GM18508 (cell line): ENCODE results near the gene CBS.
"Not testable (repeated sequence)": the region's sequence is repeated elsewhere in the genome, so short reads cannot be mapped to it uniquely, and the experiment has no call there.

Experiments
- ATAC-seq: cut with Tn5 transposase; IDR thresholded peaks from one replicate; pipeline ENCODE4 v1.9.1; 2021; ENCODE audit warnings: moderate number of reproducible peaks; ENCODE audit not compliant: insufficient read depth, unreplicated experiment

The CBS gene

DNA sequence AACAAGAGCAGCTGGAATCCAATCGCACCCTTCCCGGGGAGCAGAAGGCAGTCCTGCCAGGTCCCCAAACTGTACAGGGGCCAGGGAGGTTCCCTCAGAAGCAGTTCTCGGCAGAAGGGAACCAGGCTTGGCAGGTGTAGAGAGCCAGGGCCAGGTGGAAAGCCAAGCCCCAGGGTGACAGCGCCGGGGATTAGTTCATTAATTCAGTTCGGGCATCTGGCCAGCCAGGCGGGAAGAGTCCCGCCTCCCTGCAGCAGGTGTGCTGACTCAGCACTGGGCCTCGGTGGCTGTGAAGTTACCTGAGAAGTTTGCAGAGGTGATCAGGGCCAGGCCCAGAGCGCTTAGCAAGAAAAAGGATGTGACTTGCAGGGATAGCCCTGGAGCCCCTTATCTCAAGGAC, 6.0 kb downstream of the CBS start:
- ATAC-seq, result not testable (repeated sequence)

DNA sequence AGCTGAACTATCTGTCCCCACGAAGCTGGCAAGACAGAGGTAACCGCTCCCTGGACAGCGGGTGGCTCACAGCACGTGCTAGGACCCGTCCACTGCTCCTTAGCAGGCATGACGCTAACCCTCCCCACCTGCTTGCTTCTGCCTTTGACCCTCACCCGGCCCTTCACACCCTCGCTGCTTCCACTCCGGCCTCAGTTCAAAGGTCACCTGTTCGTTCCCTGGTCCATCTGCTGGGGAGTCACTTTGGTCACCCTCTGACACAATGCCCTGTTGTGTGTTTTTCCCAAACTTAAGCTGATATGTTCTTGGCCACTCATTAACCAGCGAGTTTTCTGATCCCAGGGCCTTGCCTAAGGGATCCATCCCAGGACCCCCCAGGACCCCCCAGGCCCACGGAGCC, 7.6 kb downstream of the CBS start:
- not testable (repeated sequence) for ATAC-seq

DNA sequence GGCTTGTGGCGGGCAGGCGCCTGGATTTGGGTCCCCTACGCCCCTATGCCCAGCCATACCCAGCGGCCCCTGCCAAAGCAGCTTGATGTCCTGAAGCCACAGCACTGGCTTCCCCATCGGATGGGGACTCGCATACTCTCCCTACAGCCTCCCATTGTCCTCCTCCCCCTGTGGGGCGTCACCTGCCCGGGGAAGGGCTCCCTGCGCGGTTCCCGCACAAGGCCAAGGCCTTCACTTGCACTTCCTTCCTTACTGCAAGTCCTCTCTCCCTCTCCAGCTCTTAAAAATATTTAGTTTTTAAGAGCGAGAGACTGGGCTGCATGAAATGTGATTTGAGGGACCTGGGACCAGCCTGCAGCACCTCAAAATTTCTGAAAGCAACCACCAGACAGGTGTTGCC, 8.9 kb downstream of the CBS start:
- ATAC-seq, result not testable (repeated sequence)

DNA sequence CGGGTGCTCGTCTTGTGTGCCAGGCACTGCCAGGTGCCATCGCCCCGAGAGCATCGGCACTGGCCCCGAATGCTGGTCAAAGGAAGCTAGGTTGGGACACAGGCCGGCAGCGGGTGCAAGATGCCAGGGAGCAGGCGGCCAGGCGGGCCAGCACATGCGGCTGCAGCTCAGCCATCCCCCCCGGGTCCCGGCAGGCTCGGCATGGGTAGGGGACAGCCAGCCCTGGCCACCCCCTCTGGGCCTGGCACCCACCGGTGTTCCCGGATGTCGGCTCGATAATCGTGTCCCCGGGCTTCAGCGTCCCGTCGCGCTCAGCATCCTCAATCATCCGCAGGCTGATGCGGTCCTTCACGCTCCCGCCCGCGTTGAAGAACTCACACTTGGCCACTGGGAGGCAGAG, 9.6 kb downstream of the CBS start:
- ATAC-seq, result not testable (repeated sequence)

DNA sequence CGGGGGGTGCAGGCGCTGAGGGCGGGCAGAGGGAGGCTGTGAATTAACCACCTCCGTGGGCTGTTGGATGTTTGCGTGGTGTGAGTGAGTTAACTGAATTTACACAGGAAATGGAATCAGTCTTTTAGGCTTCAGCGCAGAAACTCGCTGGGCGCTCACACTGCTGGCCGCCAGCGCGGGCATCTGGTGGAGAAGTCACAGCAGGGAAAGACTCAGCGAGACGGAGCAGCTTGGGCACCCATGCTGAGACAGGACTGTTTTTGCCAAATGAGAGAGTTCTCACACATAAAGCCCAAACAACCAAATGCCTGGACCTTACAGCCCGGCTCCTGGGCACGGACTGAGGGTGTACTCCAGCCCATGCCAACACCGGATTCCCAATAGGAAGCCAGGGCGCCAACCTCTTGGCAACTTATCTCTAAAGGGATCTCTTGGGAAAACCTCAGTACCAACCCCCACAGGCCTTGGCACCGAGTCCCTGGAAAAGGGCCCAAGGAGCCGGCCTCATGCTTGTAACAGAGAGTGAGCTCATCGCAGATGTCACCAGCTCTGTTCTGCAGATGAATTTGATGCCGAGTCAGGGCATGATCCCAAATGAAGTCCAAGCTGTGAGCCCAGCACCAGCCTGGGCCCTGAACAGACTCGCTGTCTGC, 11.2 kb downstream of the CBS start:
- not testable (repeated sequence) for ATAC-seq

DNA sequence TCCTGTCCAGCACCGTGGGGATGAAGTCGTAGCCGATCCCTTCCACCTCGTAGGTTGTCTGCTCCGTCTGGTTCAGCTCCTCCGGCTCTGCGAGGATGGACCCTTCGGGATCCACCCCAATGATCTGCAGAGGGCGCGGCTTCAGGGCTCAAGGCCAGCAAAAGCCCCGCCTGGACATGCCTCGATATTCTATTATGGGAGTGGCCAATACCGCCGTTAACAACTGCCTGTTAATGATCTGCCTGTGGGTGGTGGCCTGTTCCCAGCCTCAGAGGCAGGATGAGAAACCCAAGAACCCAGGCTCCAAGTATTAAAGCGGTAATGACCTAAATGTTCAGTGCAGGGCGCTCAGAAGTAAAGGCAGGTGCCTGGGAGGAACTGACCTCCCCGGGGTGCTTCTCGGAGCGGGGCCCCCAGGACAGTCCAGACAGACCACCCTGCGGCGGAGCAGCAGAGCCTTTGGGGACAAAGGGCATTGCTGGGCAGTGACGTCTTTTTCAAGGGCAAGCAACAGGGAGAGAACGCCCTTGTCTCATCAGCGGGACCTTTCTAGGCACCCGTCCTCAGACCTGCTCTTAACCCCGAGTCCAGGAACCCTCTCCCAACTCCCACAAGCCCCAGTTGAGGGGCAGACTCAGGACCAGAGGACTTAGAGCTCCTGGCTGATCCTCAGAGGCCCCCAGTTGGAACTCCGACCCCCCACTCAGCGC, 12.5 kb downstream of the CBS start:
- not testable (repeated sequence) for ATAC-seq

DNA sequence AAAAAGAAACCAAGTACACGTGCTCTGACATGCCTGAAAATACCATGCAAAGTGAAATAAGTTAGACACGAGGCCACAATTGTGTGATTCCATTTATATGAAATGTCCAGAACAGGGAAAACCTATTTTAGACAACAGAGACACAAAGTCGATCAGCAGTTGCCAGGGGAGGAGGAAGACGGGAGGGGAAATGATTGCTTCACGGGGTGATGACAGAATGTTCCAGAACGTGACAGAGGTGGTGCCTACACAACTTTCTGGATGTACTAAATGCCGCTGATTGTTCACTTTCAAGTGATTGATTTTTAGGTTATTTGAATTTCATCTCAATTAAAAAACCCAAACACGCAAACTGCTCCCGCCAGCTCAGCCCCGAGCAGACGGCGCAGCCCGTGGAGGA, 22.5 kb downstream of the CBS start:
- ATAC-seq, result not testable (repeated sequence)

DNA sequence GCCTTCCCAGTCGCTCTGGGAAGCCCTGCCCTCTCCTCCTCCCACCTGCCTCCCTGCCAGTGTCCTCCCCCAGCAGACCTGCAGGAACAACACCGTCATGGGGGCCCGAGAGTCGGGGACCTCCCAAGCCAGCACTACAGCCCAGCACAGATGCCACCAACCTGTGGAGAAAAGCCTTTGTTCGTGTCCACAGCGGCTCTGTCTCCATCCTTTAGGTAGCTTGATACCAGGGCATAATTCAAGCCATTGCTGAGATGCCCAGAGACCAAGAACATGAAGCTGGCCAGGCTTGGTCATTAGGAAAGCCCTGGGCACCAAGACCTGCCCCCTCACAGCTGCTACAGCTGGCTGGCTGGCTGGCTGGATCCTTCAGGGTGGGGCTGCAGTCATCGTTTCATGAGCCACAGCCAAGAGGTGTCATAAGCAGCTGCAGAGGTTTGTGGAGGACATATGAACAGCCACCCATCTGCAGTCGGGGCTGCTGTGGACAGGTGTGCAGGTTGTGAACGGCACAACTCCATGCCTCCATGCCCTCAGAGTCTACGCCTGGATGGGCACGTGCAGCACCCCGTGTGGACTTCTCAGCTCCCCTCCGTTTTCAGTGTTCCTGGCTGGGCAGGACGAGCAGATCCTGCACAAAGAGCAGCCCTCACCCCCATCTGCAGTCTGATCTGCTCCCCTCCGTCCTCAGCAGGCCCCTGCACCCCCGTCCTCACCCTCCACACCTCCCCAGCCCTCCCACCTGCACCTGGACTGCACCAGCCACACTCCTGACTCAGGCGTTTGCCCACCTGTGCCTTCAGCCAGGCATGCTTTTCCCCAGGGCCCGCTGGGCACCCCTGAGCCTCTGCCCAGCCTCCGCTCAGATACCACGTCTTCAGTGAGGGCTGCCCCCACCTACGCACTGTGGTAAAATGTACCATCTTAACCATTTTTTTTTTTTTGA, 29.5 kb downstream of the CBS start:
- ATAC-seq, result not testable (repeated sequence)

DNA sequence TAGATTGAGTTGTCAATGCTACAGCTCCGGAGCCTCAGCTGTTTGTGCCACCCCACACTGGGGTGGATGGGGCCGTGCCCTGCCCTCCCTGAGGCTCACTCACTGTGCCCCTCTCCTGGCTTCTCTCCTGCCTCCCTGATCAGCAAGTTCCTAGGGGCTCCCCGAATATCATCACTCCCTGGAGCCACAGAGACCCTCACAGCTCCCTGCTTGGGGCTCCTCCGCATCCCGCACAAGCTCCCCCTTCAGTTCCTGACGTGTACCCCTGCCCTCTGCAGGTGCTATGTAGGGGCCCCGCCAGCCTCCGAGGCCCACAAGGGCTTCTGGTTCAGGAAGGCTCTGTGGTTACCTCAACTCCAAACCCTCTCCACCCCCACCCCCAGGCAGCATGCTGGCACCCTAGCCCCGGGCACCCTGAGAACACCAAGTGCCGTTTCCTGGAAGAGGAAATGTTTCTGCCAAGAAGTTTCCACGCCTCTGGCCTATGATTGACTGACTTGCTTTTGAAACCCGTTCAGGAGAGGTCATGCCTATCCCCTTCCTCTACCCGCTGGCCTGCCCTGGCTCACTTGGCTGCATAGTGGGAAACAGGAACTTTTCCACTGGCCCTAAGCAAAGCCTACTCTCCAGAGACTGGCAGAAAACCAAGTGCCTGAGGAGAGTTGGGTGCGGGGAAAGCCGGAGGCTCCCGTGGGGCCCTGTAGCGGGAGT, 30.3 kb downstream of the CBS start:
- ATAC-seq, result not testable (repeated sequence)

DNA sequence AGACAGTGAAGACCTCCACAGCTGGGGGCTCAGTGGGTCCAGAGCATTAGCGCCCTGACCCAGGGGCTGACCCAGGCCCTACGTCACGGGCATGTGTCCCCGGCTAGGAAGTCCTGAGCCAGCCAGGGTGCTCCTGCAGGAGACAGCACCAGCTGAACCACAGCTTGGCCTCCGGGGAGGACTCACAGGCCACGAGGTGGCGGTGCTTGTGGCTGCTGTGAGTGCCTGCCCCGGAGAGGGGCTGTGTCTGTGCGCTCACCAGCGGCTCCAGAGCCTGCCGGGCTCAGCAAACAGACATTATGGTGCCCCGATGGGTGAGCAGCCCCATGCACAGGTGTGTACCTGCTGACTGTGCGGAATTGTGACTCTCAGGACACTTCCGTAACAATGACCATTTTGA, 31.1 kb downstream of the CBS start:
- ATAC-seq, result not testable (repeated sequence)

DNA sequence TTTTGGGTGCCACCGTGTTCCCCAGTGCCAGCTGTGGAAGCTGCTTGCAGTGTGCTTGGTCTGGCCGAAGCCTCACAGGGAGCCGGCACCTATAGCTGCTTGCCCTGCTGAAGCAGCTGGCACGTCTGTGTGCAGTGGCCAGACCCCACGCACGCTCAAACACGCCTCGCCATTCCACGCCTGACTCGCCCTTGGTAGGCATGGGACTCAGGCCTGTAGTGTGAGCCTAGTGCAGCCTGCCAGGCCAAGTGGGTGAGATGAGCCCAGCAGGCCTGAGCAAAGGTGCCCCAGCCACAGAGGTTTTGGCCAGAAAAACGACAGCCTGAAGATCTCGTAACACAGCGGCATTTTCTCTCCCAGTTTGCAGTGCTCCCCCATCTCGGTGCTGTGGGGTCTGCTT, 32.3 kb downstream of the CBS start:
- not testable (repeated sequence) for ATAC-seq

DNA sequence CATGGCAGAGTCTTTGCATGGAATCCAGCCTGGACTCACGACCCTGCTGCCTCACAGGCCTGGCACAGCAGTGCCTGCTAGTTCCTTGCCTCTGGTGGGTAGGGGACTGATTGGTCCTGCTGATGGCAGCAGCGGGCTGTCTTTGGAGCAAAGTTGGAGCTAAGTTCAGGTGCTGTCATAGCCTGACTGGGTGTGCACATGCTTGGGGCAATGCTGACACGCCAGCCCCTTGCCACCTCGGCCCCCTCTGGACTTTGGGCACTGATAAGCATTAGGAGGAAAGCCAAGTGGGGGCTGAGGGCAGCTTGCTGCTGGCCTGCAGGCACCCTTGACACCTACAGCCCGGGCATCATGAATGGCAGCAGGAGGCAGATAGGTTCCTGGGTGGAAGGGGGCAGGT, 33.5 kb downstream of the CBS start:
- not testable (repeated sequence) for ATAC-seq

DNA sequence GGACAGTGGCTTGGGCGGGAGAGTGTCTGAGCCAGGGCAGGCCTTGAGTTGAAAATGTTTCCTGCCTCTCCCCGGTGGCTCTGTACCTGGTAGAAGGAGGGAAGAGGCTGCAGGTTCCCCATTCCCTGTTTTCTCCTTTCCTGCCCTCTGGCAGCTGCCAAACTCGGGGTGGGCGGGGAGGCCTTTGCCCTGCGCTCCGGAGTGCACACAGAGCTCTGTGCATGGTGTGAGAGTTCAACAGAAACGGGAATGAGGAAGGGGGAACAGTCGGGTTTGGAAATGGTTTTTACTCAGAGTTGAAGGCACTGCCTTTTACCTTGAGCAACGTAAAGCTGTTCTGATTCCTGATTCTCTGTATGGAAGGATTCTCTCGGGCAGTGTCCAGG, 37.0 kb downstream of the CBS start:
- not testable (repeated sequence) for ATAC-seq

DNA sequence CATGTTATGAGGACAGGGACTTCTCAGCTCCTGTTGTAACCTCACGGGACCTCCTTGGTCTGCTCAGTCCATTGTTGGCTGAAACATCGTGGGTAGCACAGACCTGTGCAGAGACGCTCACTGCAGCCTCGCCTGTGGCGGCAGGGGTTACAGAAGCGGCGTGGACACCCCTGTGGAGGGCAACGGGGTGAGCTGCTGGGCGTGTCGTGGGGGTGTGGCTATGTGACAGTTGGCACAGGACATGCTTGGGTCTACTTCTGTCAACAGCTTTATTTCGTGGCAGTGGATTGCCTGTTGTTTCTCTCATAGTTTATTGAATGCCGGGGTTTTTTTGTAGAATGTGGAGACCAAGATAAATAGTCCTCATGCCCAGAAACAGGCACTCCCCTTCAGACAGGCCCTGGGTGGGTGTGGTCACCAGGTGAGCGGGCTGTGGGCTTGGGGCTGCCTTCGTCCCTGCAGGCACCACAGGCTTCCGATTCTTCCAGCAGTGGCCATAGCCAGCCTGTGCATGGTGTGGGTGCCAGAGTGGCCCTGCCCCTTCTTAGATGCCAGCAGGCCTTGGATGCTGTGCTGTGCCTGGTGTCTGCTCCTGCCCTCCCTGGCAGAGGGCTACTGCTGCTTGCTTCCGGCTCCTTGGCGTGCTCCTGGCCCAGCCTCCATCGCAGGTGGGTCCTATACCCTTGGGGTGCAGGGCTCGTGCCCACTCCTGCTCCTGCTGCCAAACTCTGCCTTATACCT, 37.5 kb downstream of the CBS start:
- ATAC-seq, result not testable (repeated sequence)

DNA sequence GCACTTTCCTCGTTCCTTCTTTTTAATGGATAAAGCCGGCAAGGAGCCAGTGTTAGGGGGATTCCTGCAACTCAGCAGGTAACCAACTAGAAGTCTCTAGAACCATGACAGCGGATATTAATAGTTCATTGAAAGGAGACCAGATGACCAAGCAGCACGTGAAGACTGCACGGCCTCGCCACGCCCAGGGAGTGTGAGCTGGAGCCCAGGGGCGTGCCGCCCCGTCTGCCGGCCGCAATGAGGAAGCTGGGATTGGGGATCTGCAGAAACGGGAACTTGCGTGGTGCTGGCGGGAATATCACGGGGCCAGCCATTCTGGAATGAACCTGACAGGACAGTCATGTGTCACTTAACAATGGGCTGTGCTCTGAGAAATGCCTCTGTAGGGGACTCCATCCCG, 38.7 kb downstream of the CBS start:
- not testable (repeated sequence) for ATAC-seq

DNA sequence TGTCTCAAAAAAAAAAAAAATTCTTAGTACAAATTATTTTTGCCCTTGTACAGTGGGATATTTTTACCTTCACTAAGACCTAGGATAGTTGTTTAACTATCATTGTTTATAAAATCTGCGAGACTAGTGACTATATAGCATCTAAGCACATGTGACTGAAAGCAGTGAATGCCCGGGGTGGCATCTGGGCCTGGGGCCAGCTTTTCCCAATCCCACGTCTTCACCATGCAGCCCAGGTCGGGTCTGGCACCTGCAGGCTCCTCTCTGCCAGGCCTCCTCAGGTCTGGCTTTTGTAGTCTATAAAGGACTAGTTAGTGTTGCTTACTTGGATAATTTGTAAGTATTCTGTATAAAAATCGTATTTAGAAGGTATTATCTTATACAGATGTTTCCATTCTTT, 40.8 kb downstream of the CBS start:
- ATAC-seq, result no peak

DNA sequence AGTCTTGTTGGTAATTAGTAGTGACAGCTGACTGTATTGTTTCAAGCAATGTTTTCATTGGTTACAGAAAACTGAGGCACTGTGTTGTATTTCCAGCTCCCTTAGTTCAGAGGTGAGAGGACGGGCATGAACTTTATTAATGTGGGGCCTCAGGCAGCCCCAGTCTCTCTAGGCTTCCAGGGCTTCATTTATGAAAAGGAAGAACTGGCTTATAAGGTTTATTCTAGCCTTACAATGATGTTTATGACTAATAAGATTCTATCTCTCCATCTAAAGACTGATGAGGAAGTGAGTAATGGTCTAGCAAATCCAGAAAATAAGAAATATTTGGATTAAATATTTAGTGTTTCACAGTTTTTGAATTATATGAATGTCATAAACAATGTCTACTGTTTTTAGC, 41.5 kb downstream of the CBS start:
- no peak for ATAC-seq

DNA sequence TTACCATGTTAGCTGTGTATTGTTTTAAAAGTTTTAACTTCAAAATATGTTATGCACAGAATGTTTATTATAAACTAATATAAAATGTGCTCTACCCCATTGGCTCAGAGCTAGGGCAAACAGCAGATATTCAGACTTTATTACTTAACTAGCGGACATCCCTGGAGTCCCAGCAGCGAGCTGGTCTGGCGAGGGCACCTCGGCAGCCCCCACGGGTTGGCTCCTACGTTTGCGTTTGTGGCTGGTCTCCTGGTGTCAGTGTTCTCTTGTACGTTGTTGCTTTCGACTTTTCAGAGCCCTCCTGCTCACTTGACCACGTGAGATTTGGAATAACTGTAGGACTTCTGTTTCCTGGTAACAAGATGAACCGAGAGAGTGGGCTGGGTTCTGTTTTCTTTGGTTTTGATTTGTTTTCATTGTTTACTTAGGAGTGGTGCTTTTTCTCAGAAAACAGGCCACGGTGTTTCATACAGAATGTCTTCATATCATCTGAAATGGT, 44.5 kb downstream of the CBS start:
- no peak for ATAC-seq

DNA sequence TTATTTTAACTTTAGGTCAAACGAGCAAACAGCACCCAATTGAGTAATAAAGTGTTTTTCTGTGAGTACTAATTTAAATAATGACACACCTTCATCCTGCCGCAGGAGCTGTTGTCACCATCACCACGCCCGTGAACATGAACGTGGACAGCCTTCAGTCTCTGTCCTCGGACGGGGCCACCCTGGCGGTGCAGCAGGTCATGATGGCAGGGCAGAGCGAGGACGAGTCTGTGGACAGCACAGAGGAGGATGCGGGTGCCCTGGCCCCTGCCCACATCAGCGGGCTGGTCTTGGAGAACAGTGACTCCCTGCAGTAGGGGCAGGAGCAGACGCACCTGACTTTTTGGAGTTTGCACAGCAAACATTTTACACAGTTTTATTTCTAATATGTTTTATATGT, 45.9 kb downstream of the CBS start:
- no peak for ATAC-seq
